Glutamatergic neuron (in vitro differentiated cells): ENCODE measurements around the gene GATAD2B. TPM values are rescaled to one million over a fixed set of nuclear protein-coding genes. Genes with fewer than 3 reads are reported as not detected.
A peak's percentile ranks its signal among the peaks of the same experiment; 100 is the strongest.
"Not testable (repeated sequence)": the region's sequence is repeated elsewhere in the genome, so short reads cannot be mapped to it uniquely, and the experiment has no call there.

Source experiments
- DNase-seq: peaks from one replicate; pipeline ENCODE4 v3.0.0; 2022
- H3K27ac Mint-ChIP-seq: one replicate; pipeline ENCODE4 v1.8.0; 2020; ENCODE audit warnings: mild to moderate bottlenecking, mixed read lengths, inconsistent platforms; ENCODE audit not compliant: unreplicated experiment
- H3K27me3 Mint-ChIP-seq: one replicate; pipeline ENCODE4 v1.8.0; 2020; ENCODE audit warnings: mild to moderate bottlenecking, moderate library complexity, mixed read lengths, inconsistent platforms; ENCODE audit not compliant: unreplicated experiment
- H3K36me3 Mint-ChIP-seq: one replicate; pipeline ENCODE4 v1.8.0; 2020; ENCODE audit warnings: mild to moderate bottlenecking, mixed read lengths, inconsistent platforms; ENCODE audit not compliant: unreplicated experiment
- H3K4me1 Mint-ChIP-seq: one replicate; pipeline ENCODE4 v1.8.0; 2020; ENCODE audit warnings: mild to moderate bottlenecking, low read depth, mixed read lengths, inconsistent platforms; ENCODE audit not compliant: unreplicated experiment
- H3K4me3 Mint-ChIP-seq: one replicate; pipeline ENCODE4 v1.8.0; 2020; ENCODE audit warnings: mild to moderate bottlenecking, mixed read lengths, inconsistent platforms; ENCODE audit not compliant: unreplicated experiment
- H3K9me3 Mint-ChIP-seq: one replicate; pipeline ENCODE4 v1.8.0; 2020; ENCODE audit warnings: mild to moderate bottlenecking, moderate library complexity, mixed read lengths, inconsistent platforms; ENCODE audit not compliant: unreplicated experiment
- total RNA-seq: library from RNA; stranded (reverse); fragmentation: NEBNext Ultra II Directional; extraction: Animal tissue kit (Norgen Biotek cat#: 25700); gene quantifications from one replicate; pipeline ENCODE4 v1.2.1, GENCODE V29; 2021; ENCODE audit not compliant: unreplicated experiment
- TF ChIP-seq, protein P1 (sequence below): fragments of 200-600 bp; sonication (generic); IDR thresholded peaks from one replicate; pipeline ENCODE4 v1.5.0; 2021; ENCODE audit not compliant: partially characterized antibody, unreplicated experiment

The GATAD2B gene
- total RNA-seq, 1 donor from 2014 or later, result 57.6 TPM

DNA sequence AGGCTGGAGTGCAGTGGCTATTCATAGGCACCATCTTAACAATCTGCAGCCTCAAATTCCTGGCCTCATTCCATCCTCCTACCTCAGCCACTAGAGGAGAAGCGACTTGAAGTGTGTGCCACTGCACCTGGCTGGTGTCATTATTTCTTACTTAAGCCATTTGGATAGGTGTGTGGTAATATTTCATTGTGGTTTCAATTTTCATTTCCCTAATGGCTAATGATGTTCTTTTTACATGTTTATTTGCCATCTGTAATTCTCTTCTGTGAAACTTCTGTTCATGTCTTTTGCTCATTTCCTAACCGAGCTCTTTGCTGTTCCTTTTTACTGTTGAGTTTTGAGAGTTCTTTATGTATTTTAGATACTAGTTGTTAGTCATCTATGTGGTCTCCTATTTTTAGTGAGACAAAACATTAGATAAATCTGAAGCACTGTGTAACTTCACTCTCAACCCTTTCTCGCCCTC lies 80.7 kb downstream of the GATAD2B start:
- DNase-seq, result no peak
- peaks cover 4% of the 10 kb centered on the region for H3K27me3 Mint-ChIP-seq
- H3K9me3 Mint-ChIP-seq, result peaks cover 3% of the 10 kb centered on the region
- no peaks in the 10 kb centered on the region for H3K36me3 Mint-ChIP-seq
- peak overlapping the region; percentile 59 for H3K27ac Mint-ChIP-seq
- H3K4me3 Mint-ChIP-seq, result no peak overlapping the region
- TF ChIP-seq, protein P1, sequence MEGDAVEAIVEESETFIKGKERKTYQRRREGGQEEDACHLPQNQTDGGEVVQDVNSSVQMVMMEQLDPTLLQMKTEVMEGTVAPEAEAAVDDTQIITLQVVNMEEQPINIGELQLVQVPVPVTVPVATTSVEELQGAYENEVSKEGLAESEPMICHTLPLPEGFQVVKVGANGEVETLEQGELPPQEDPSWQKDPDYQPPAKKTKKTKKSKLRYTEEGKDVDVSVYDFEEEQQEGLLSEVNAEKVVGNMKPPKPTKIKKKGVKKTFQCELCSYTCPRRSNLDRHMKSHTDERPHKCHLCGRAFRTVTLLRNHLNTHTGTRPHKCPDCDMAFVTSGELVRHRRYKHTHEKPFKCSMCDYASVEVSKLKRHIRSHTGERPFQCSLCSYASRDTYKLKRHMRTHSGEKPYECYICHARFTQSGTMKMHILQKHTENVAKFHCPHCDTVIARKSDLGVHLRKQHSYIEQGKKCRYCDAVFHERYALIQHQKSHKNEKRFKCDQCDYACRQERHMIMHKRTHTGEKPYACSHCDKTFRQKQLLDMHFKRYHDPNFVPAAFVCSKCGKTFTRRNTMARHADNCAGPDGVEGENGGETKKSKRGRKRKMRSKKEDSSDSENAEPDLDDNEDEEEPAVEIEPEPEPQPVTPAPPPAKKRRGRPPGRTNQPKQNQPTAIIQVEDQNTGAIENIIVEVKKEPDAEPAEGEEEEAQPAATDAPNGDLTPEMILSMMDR, result no peak
- H3K4me1 Mint-ChIP-seq, result peaks cover 2% of the 10 kb centered on the region

DNA sequence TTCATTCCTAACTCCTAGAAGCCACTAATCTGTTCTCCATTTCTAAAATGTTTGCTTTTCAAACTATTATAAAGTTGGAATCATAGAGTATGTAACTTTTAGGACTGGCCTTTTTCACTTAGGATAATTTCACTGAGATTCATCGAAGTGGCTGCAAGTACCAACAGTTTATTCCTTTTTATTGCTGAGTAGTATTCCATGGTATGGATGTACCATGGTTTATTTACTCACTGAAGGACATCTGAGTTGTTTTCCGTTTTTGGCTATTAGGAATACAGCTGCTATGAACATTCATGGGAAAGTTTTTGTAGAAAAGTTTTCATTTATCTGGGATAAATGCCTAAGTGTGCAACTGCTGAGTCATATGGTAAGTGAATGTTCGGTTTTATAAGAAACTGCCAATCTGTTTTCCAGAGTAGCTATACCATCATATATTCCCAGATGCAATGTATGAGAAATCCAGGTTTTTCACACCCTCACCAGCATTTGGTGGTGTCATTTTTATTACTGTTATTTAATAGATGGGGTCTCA lies 81.2 kb downstream of the GATAD2B start:
- Mint-ChIP-seq H3K4me1 (peaks cover 2% of the 10 kb centered on the region), H3K9me3 (peaks cover 3% of the 10 kb centered on the region), H3K36me3 (no peaks in the 10 kb centered on the region), H3K27me3 (peaks cover 4% of the 10 kb centered on the region), H3K4me3 (no peak overlapping the region), H3K27ac (no peak overlapping the region)
- DNase-seq, result no peak
- TF ChIP-seq, protein P1, result no peak

DNA sequence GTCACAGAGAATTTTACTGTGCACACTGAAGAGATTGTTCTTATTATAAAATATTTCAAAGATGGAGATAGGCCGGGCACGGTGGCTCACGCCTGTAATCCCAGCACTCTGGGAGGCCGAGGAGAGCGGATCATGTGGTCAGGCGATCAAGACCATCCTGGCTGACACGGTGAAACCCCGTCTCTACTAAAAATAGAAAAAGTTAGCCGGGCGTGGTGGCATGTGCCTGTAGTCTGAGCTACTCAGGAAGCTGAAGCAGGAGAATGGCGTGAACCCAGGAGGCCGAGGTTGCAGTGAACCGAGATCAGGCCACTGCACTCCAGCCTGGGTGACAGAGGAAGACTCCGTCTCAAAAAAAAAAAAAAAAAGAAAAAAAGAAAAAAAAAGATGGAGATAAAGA lies 82.0 kb downstream of the GATAD2B start:
- not testable (repeated sequence) for H3K27me3 Mint-ChIP-seq, DNase-seq, H3K36me3 Mint-ChIP-seq, H3K27ac Mint-ChIP-seq, H3K9me3 Mint-ChIP-seq, H3K4me1 Mint-ChIP-seq, H3K4me3 Mint-ChIP-seq

DNA sequence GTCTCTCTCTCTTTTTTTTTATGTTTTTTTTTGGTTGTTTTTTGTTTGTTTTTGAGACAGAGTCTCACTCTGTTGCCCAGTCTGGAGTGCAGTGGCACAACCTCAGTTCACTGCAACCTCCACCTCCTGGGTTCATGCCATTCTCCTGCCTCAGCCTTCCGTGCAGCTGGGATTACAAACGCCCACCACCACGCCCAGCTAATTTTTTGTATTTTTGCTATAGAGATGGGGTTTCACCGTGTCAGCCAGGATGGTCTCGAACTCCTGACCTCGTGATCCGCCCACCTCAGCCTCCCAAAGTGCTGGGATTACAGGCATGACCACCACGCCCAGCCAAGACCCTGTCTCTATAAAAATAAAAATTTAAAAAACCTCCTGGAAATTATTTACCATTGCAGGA lies 88.8 kb downstream of the GATAD2B start:
- H3K36me3 Mint-ChIP-seq, H3K4me3 Mint-ChIP-seq, H3K4me1 Mint-ChIP-seq, H3K27ac Mint-ChIP-seq, H3K9me3 Mint-ChIP-seq, H3K27me3 Mint-ChIP-seq, DNase-seq: not testable (repeated sequence)

DNA sequence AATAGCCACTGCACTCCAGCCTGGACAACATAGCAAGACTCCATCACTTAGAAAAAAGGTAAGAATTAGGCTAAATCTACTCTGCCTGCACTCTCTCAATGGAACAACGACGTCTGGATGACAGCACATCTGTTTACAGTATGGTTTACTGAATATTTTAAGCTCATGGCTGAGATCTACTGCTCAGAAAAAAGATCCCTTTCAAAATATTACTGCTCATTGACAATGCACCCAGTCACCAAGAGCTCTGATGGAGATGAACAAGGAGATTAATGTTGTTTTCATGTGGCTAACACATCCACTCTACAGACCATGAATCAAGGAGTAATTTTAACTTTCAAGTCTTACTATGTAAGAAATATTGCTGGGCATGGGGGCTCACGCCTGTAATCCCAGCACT lies 89.6 kb downstream of the GATAD2B start:
- H3K27me3 Mint-ChIP-seq, result peaks cover 8% of the 10 kb centered on the region
- H3K9me3 Mint-ChIP-seq, result no peaks in the 10 kb centered on the region
- no peaks in the 10 kb centered on the region for H3K36me3 Mint-ChIP-seq
- peak overlapping the region; percentile 2 for H3K27ac Mint-ChIP-seq
- TF ChIP-seq, protein P1, result no peak
- DNase-seq, result no peak
- no peaks in the 10 kb centered on the region for H3K4me1 Mint-ChIP-seq
- no peak overlapping the region for H3K4me3 Mint-ChIP-seq

DNA sequence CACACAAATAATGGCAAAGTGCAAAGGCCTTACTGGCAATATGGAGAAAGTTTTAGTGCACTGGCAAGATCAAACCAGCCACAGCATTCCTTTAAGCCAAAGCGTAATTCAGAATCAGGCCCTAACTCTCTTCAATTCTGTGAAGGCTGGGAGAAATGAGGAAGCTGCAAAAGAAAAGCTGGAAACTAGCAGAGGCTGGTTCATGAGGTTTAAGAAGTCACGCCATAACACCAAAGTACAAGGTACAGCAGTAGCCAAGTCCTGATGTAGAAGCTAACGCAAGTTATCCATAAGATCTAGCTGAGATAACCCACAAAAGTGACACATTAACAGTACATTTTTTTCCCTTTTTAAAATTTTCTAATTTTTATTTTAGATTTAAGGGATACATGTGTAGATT lies 90.5 kb downstream of the GATAD2B start:
- no peaks in the 10 kb centered on the region for H3K36me3 Mint-ChIP-seq
- H3K27ac Mint-ChIP-seq, result no peak overlapping the region
- H3K4me3 Mint-ChIP-seq, result no peak overlapping the region
- TF ChIP-seq, protein P1, result no peak
- peaks cover 6% of the 10 kb centered on the region for H3K27me3 Mint-ChIP-seq
- H3K4me1 Mint-ChIP-seq, result no peaks in the 10 kb centered on the region
- no peak for DNase-seq
- H3K9me3 Mint-ChIP-seq, result no peaks in the 10 kb centered on the region
